Stimulated activated CD8-positive, alpha-beta memory T cell treated with anti-CD3 and anti-CD28 coated beads, Interleukin-7, amount 100 ng/mL, for 4 hours (primary cell): ENCODE measurements around the gene HOXA5.

Source experiments
- DNase-seq, 2 donors: peaks; one replicate each; pipeline ENCODE4 v3.0.0-alpha.2; 2020; ENCODE audit warnings: low read depth in 2 of 2

Gene HOXA5

DNA sequence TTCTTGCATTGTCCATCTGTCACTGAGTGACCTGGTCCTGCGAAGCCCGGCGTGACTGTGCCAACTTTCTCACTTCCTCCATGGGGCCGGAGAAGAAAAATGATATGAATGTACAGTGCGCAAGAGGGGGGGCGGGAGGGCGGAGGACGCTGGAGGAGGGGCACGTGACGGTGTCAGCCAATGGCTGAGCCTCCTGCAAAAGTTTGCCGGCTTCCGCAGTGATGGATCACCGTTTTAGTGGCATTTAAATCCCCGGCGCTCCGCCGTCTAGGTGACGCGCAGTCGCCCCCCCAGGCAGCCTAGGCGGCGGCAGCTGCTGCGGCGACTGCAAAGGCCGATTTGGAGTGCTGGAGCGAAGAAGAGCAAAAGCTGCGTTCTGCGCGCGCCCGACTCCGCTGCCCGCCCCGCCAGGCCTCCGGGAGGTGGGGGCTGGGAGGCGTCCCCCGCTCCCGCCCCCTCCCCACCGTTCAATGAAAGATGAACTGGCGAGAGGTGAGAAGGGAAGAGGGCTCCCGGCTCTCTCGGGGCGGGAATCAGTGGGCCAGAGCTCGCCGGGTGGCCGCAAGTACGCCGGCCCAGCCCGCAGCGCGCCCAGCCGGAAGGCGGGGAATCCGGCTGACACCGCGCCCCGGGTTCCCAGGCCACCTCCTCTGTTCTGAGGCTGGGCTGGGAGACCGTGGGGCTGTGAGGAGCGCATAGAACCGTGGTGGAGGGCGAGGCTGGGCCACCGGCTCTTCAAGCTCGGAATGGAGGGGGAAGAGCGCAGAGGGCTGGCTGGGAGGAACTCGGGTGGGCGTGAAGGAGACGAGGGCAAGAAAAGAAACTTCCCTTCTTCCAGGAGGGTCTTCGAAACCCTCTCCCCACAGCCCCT lies 47.3 kb downstream of the HOXA5 start, which contains the start of gene HOXA1:
HOXA1 (minus strand) TSS at position 104 of the 871 bp plus-strand sequence; CDS start at position 16, 88 bp downstream.
- peak; percentile 56 to 69 for DNase-seq

GRCh38 chr7:27095050-27095896 lies 48.2 kb downstream of the HOXA5 start:
- DNase-seq = peak; percentile 8 to 26

GRCh38 chr7:27094304-27095049 lies 49.0 kb downstream of the HOXA5 start:
- no peak for DNase-seq

GRCh38 chr7:27093184-27093895 lies 50.1 kb downstream of the HOXA5 start:
- DNase-seq = no peak

GRCh38 chr7:27092819-27093110 lies 50.7 kb downstream of the HOXA5 start:
- no peak for DNase-seq

GRCh38 chr7:27091941-27092818 lies 51.3 kb downstream of the HOXA5 start:
- no peak for DNase-seq

DNA sequence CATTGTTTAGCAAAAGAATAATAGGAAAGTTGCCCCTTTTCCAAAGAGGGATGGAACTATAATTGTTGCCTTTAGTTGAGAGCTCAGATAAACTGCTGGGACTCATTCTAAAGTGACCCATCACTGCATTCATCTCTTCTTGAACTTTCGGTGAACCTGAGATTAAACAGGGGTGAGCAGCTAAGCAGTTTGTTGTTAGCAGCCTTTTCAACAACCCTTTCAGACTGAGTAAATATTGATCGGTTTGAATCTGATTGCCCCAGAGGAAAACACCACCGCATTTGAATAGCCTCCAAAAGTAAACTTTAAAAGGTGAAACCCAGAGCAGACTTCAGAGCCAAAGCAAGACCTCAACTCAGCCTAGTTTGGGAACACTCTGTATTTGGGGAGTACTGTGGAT lies 52.4 kb downstream of the HOXA5 start:
- DNase-seq = no peak
